IMR-90 (cell line): ENCODE results near the gene UBR4.

Experiments
- BHLHE40 ChIP-seq: fragments of 150-350 bp; IDR thresholded peaks from 2 replicates; pipeline ENCODE4 v1.6.1; 2016; ENCODE audit warnings: mild to moderate bottlenecking, low read depth, low read length
- CEBPB ChIP-seq: IDR thresholded peaks from 2 replicates; pipeline ENCODE4 v1.6.1; 2012; ENCODE audit warnings: low read depth, low read length, improper control_type of control experiment
- CTCF ChIP-seq: conservative IDR thresholded peaks from 2 replicates; pipeline ENCODE4 v1.5.1; 2012; ENCODE audit warnings: mild to moderate bottlenecking, low read depth, low read length, improper control_type of control experiment
- FOS ChIP-seq: fragments of 150-350 bp; IDR thresholded peaks from 2 replicates; pipeline ENCODE4 v1.6.1; 2016; ENCODE audit warnings: low read depth, low read length
- MAFK ChIP-seq: IDR thresholded peaks from 2 replicates; pipeline ENCODE4 v1.6.1; 2012; ENCODE audit warnings: low read depth, low read length, improper control_type of control experiment
- MAZ ChIP-seq: IDR thresholded peaks from 2 replicates; pipeline ENCODE4 v1.6.1; 2012; ENCODE audit warnings: low read depth, mild to moderate bottlenecking, low read length, improper control_type of control experiment, moderate library complexity, borderline replicate concordance
- MXI1 ChIP-seq: IDR thresholded peaks from 2 replicates; pipeline ENCODE4 v1.6.1; 2012; ENCODE audit warnings: low read depth, mild to moderate bottlenecking, low read length, moderate library complexity, borderline replicate concordance
- POLR2A ChIP-seq: IDR thresholded peaks from 2 replicates; pipeline ENCODE4 v1.6.1; 2012; ENCODE audit warnings: mild to moderate bottlenecking, low read depth, low read length
- RAD21 ChIP-seq: IDR thresholded peaks from 2 replicates; pipeline ENCODE4 v1.6.1; 2012; ENCODE audit warnings: low read length, improper control_type of control experiment
- RFX5 ChIP-seq: IDR thresholded peaks from 2 replicates; pipeline ENCODE4 v1.8.0; 2012; ENCODE audit warnings: low read depth, mild to moderate bottlenecking, low read length, moderate library complexity

- no peak for TF ChIP-seq BHLHE40
- TF ChIP-seq CTCF, result no peak
- TF ChIP-seq MAZ, result no peak
- no peak for TF ChIP-seq RAD21
- no peak for TF ChIP-seq RFX5
- no peak for TF ChIP-seq FOS
- TF ChIP-seq POLR2A, result no peak
- no peak for TF ChIP-seq MAFK
- TF ChIP-seq MXI1, result no peak
- TF ChIP-seq CEBPB, result no peak
Measured at GRCh38 chr1:19178734-19179398, 31.2 kb downstream of the UBR4 start.
